Vagina (tissue), 2 donors: Measurements from ENCODE around the gene VSIR. TPM values are rescaled to one million over a fixed set of nuclear protein-coding genes. Genes with fewer than 3 reads are reported as not detected.
A peak's percentile ranks its signal among the peaks of the same experiment; 100 is the strongest.

Experiments
- DNase-seq, 2 donors: peaks; one replicate each; pipeline ENCODE4 v3.0.0-alpha.2; 2017; ENCODE audit errors: extremely low spot score in 2 of 2
- H3K27ac ChIP-seq: fragments of 200-600 bp; sonication (generic); one replicate; pipeline ENCODE4 v1.5.1; 2019
- H3K27me3 ChIP-seq: fragments of 200-600 bp; sonication (generic); one replicate; pipeline ENCODE4 v1.5.1; 2019
- H3K36me3 ChIP-seq, 2 donors: fragments of 200-600 bp; sonication (generic); one replicate each; pipeline ENCODE4 v1.5.1; 2017 to 2019
- H3K4me1 ChIP-seq: fragments of 200-600 bp; sonication (generic); one replicate; pipeline ENCODE4 v1.5.1; 2019
- H3K4me3 ChIP-seq, 2 donors: fragments of 200-600 bp; sonication (generic); 1 replicate in 1 of 2; 2 replicates in 1 of 2; pipeline ENCODE4 v1.5.1; 2016 to 2019
- H3K9me3 ChIP-seq: fragments of 200-600 bp; sonication (generic); one replicate; pipeline ENCODE4 v1.5.1; 2019
- POLR2A ChIP-seq, 2 donors: fragments of 450-650 bp; IDR thresholded peaks; one replicate each; pipeline ENCODE4 v1.6.1; 2017; ENCODE audit warnings: antibody characterized with exemption in 2 of 2, mild to moderate bottlenecking in 2 of 2, moderate library complexity in 2 of 2
- POLR2AphosphoS5 ChIP-seq, 2 donors: sonication (generic); formaldehyde crosslinking; IDR thresholded peaks; one replicate each; pipeline ENCODE4 v1.9.0; 2017; ENCODE audit warnings: antibody characterized with exemption in 2 of 2, mild to moderate bottlenecking in 2 of 2, low read depth in 1 of 2; ENCODE audit not compliant: insufficient read depth in 1 of 2
- intact Hi-C: fragments of 100-400 bp; cut with DNase I; formaldehyde crosslinking; loops from one replicate; pipeline ENCODE4 v1.15.1; 2023
- total RNA-seq: library from RNA; depleted of rRNA; stranded (reverse); fragments of >200 nt; gene quantifications from one replicate; pipeline ENCODE4 v1.2.3, GENCODE V29; 2016
- TF ChIP-seq, protein P1 (sequence below), 3 experiments: fragments of 450-650 bp in 2 of 3; fragments of 200-600 bp in 1 of 3; sonication (generic) in 1 of 3; IDR thresholded peaks; one replicate each; pipeline ENCODE4 v1.5.1; 2017 to 2019; ENCODE audit warnings: antibody characterized with exemption in 3 of 3, mild to moderate bottlenecking in 2 of 3, moderate library complexity in 2 of 3

The VSIR gene
- total RNA-seq, 1 donor from 2014 or later: 96.5 TPM

DNA sequence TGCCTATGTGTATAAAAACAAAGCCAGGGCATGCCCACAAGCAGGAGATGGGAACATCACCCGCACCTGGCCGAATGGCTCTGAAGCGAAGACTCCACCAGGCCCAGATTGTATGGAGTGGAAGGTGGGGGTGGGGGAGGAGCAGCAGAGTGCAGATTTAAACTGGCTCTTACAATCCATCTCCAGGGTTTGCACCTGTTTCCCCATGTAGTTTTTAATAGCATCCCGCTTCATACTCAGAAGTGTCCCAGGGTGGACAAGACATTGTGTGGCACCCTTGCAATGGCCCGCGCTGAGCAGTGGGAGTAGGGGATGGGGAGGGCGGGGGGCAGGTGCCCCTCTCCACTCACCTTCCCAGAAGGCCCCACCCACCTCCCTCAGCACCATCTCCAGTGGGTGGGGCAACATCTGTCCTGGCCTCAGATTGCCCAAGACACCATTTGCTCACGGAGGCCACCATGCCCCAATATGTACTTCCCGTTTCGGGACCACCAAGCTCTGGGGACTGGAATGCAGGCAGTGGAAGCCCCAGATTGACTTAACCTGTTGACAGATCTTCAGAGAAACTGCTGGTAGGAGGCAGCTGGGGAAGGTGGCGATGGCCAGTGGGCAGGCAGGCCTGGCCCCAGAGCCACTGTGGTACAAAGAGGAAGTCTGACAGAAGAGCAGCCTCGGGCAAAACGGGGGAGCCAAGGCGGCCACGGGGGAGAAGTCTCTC is 23.0 kb downstream of the VSIR start:
- intact Hi-C loops: no loop called here

DNA sequence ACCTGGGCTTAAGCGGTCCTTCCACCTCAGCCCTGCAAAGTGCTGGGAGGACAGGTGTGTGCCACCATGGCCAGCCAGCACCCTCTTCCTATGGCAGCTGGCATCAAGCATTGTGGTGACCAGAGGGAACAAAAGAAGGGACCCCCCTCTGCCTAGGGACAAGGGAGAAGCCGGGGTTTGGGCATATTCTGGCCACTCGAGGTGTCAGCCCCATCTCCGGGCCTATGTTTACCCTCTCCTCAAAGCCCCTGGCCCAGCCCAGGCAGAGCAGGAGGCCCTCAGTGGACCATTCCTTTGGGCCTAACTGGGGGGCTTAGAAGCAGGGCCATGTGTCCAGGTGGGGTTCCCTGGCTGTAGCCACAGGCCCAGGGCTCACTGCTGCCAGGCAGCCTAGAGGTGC is 23.9 kb downstream of the VSIR start:
- intact Hi-C loops: no loop called here

More for the DNA sequence above, 23.0 kb downstream of the VSIR start:
- Histone ChIP-seq H3K4me3 (no peak overlapping the region), H3K4me1 (peaks cover 82% of the 10 kb centered on the region), H3K27me3 (no peaks in the 10 kb centered on the region), H3K36me3 (peaks cover 0 to 32% of the 10 kb centered on the region in 2 donors), H3K27ac (peak overlapping the region; percentile 75), H3K9me3 (no peaks in the 10 kb centered on the region)
- no peak for TF ChIP-seq POLR2A (IDR thresholded peaks at IDR 0.05)
- TF ChIP-seq POLR2AphosphoS5 (IDR thresholded peaks at IDR 0.05; ENCODE audit: insufficient read depth in 1 of 2, low read depth in 1 of 2): no peak
- TF ChIP-seq, protein P1, sequence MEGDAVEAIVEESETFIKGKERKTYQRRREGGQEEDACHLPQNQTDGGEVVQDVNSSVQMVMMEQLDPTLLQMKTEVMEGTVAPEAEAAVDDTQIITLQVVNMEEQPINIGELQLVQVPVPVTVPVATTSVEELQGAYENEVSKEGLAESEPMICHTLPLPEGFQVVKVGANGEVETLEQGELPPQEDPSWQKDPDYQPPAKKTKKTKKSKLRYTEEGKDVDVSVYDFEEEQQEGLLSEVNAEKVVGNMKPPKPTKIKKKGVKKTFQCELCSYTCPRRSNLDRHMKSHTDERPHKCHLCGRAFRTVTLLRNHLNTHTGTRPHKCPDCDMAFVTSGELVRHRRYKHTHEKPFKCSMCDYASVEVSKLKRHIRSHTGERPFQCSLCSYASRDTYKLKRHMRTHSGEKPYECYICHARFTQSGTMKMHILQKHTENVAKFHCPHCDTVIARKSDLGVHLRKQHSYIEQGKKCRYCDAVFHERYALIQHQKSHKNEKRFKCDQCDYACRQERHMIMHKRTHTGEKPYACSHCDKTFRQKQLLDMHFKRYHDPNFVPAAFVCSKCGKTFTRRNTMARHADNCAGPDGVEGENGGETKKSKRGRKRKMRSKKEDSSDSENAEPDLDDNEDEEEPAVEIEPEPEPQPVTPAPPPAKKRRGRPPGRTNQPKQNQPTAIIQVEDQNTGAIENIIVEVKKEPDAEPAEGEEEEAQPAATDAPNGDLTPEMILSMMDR (IDR thresholded peaks at IDR 0.05): no peak
- DNase-seq: no peak

DNA sequence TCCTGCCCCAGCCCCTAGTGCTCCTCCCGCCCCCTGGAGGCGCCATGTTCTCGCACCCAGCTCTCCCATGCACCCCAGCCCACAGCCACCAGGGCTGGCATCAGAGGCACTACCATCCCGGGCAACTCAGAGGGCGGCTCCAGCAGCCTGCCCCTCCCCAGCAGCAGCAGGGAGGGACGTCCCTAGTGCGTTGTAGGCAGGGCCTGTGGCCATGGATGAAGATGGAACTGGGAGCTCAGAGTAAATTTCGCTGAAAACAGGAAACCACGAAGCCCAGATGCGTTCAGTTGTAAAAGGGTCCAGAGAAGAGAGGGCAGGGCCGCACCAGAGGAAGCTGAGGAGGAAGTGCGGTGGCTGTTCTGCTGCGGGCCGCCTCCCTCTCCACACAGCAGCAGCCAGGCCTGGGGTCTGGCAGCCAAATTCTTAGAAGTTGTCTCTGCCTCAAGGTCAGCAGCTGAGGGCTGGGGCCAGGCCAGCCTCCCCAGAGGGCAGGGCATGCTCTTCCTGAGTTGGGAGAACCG is 24.6 kb downstream of the VSIR start:
- intact Hi-C loops: no loop called here
- H3K4me3 ChIP-seq: no peak overlapping the region
- H3K4me1 ChIP-seq: peaks cover 69% of the 10 kb centered on the region
- no peaks in the 10 kb centered on the region for H3K9me3 ChIP-seq
- TF ChIP-seq, protein P1 (IDR thresholded peaks at IDR 0.05): no peak
- TF ChIP-seq POLR2A (IDR thresholded peaks at IDR 0.05) (peak in 1 of 2 donors; percentile 17), POLR2AphosphoS5 (IDR thresholded peaks at IDR 0.05; ENCODE audit: insufficient read depth in 1 of 2, low read depth in 1 of 2) (peak; percentile 45 to 77)
- no peaks in the 10 kb centered on the region for H3K27me3 ChIP-seq
- H3K36me3 ChIP-seq: peaks cover 0 to 26% of the 10 kb centered on the region in 2 donors
- H3K27ac ChIP-seq: peak overlapping the region; percentile 75
- DNase-seq: no peak

More for the DNA sequence above, 23.9 kb downstream of the VSIR start:
- Histone ChIP-seq H3K9me3 (no peaks in the 10 kb centered on the region), H3K36me3 (peaks cover 0 to 28% of the 10 kb centered on the region in 2 donors), H3K4me1 (peaks cover 76% of the 10 kb centered on the region), H3K27ac (peak overlapping the region; percentile 75), H3K4me3 (no peak overlapping the region), H3K27me3 (no peaks in the 10 kb centered on the region)
- TF ChIP-seq POLR2AphosphoS5 (IDR thresholded peaks at IDR 0.05; ENCODE audit: insufficient read depth in 1 of 2, low read depth in 1 of 2) (no peak), POLR2A (IDR thresholded peaks at IDR 0.05) (no peak)
- TF ChIP-seq, protein P1 (IDR thresholded peaks at IDR 0.05): no peak
- no peak for DNase-seq

DNA sequence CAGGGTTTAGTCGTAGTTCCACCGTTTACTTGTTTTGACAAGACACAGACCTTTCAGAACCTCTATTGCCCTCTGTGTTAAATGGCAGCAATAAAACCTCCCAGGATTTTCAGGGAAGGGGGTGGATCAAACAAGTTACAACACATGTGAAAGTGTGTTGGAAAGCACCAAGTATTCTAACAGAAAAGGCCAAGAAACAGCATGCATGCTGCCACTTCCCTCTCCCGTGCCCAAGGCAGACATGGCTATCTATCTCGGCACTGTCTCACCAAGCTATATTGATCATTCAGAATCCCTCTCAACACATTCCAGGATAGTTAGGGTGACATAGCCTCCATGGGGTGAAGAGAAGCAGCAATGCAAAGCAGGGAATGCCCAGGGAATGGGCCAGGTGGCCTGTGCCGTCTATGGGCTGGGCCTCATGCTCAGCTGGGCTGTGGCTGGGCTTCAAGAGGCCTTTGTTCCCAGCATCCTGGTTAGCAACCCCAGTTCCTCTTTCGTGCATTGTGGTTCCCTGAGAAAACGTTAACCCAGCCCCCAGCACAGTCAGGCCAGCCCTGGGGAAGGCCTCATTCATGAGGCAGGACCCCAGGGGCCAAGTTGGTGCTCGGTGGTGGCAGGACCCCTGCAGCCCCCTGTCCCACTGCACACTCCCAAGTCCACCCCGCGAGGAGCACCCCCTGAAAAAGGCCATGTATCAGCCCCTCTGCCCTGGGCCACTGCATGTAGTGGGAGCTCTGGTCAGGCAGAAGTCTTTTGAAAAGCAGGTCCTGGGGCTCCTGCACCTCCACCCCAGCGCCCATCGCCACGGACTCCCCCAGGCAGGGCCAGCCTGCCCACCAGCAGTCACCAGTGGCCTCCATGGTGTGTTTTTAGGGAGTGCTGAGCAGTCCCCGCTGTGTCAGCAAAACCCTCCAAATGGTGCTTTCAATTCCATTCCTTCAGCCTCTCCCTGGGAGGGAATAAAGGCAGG is 25.5 kb downstream of the VSIR start:
- no peak for DNase-seq

More for the DNA sequence above, 25.5 kb downstream of the VSIR start:
- intact Hi-C loops: no loop called here
- Histone ChIP-seq H3K36me3 (peaks cover 0 to 25% of the 10 kb centered on the region in 2 donors), H3K9me3 (no peaks in the 10 kb centered on the region), H3K4me1 (peaks cover 61% of the 10 kb centered on the region), H3K27ac (peak overlapping the region; percentile 75), H3K4me3 (no peak overlapping the region), H3K27me3 (no peaks in the 10 kb centered on the region)
- TF ChIP-seq, protein P1 (IDR thresholded peaks at IDR 0.05): no peak
- TF ChIP-seq POLR2A (IDR thresholded peaks at IDR 0.05) (no peak), POLR2AphosphoS5 (IDR thresholded peaks at IDR 0.05; ENCODE audit: insufficient read depth in 1 of 2, low read depth in 1 of 2) (no peak)
